ENCODE measurements around the gene PLPPR1.
"Not testable (repeated sequence)": the region's sequence is repeated elsewhere in the genome, so short reads cannot be mapped to it uniquely, and the experiment has no call there.

The PLPPR1 gene

GRCh38 chr9:101311191-101311590 is 282.7 kb downstream of the PLPPR1 start:
- no peak for DNase-seq

GRCh38 chr9:101311758-101312420 is 283.4 kb downstream of the PLPPR1 start:
- peak; percentile 78 for DNase-seq

DNA sequence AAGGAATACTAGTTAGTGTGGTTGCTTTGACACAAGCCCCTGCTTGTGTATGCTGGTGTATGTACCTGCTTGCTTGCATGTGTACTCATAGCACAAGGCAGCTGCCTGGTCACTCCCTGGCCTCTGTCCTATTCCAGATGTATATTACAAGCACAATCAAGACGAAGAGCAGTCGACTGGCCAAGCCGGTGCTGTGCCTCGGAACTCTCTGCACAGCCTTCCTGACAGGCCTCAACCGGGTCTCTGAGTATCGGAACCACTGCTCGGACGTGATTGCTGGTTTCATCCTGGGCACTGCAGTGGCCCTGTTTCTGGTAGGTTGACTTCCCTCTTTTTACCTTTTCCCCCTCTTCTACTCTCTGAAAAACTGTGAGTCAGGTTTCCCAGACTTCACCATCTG is 284.1 kb downstream of the PLPPR1 start:
- no peak for DNase-seq

DNA sequence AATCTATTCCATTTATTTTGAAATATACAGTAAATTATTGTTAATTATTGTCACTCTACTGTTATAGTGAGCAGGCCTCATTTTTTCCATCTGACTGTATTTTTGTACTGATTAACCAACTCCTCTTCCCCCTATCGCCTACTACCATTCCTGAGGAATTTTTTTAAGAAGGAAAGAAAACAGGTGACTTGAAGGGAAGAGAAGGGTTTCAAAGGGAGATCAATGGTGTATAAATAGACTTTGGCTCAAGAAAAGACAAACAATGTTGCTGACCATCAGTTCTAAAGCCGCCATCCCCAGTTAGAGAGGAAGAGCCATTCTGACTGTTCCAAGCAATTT is 286.6 kb downstream of the PLPPR1 start:
- no peak for DNase-seq

DNA sequence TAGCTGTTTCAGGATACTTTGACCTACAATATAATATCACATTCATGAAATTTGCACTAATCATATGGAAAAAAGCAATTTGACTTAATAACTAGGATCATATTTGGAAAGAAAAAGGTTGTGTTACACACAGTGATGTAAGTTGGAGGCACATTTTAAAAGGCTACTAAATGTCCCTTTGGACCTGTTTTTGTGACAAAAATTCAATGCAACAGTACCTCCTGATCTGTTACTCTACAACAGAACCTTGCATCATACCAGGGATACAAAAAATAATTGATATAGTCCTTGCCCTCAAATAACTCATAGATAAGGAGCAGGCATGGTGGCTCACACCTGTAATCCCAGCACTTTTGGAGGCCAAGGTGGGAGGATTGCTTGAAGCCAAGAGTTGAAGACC is 289.2 kb downstream of the PLPPR1 start:
- no peak for DNase-seq

DNA sequence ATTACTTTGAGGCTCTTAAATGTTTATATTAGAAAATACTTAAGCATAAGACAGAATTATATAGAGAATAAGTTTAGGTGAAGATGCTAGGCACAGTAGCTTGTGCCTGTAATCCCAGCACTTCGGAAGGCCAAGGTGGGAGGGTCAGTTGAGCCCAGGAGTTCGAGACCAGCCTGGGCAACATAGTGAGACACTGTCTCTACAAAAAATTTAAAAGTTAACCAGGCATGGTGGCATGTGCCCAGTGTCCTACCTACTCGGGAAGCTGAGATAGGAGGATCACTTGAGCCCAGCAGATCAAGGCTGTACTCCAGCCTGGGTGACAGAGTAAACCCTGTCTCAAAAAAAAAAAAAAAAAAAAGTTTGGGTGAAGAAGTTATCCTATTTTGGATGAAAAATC is 294.6 kb downstream of the PLPPR1 start:
- no peak for DNase-seq

GRCh38 chr9:101324245-101324804 is 295.8 kb downstream of the PLPPR1 start:
- DNase-seq: no peak

DNA sequence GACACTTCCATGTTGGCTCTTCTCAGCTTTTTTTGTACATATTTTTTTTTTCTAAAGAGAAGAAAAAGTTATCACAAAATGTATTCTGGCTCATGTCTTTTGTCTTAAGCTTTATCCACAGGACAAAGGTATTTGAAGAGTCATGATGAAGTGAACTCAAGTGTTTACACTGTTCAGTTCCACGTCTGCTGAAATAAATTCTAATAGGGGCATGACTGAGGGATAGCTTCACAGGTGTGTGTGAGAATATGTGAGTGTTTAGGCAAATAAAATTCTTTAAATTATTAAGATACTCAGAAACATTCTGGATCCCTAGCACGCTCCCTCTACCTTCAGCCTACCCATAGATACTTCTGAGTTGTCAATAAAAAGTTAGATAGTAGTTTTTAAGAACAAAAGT is 296.5 kb downstream of the PLPPR1 start:
- no peak for DNase-seq

GRCh38 chr9:101326035-101326434 is 297.5 kb downstream of the PLPPR1 start:
- no peak for DNase-seq

DNA sequence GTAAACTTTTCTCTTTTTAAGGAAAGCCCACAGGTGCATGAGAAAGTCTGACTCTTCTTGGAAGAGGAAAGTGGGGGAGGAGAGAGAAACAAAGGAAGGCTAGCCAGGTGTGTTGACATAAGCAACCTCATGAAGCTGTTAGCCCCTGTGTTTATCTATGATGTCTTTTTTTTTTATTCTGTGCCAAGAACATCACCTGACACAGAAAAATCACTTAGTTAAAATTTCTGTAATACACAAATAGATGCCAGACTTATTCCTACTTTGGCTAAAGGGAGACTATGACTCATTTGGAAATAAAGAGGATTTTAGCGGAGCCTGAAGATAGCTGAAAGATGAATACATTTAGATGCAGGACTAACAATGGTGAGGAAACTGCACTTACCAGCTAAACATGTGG is 298.0 kb downstream of the PLPPR1 start:
- DNase-seq: peak; percentile 84

DNA sequence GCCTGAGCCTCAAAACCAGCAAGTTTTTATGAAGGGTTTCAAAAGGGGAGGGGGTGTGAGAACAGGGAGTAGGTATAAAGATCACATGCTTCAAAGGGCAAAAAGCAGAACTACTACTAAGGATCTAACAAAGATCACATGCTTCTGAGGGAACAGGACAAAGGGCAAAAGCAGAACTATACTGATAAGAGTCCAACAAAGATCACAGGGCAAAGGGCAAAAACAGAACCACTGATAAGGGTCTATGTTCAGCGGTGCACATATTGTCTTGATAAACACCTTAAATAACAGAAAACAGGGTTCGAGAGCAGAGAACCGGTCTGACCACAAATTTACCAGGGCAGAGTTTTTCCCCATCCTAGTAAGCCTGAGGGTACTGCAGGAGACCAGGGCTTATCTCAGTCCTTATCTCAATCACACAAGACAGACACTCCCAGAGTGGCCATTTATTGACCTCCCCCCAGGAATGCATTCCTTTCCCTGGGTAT is 298.9 kb downstream of the PLPPR1 start:
- not testable (repeated sequence) for DNase-seq

- DNase-seq: no peak
Measured at GRCh38 chr9:101332362-101332761, 303.8 kb downstream of the PLPPR1 start.

DNA sequence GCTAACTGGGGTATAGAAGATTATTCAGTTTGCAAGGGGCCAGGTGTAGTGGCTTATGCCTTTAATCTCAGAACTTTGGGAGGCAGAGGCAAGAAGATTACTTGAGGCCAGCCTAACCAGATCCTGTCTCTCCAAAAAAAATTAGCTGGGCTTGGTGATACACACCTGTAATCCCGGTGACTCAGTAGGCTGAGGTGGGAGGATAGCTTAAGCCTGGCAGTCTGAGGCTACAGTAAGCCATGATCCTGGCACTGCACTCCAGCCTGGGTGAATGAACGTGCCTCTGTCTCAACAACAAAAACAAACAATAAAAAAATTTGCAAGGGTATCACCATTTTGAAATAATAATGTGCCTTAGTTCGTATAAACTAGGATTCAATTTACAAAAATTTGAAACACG is 305.0 kb downstream of the PLPPR1 start:
- no peak for DNase-seq

- no peak for DNase-seq
Measured at GRCh38 chr9:101333926-101334702, 305.6 kb downstream of the PLPPR1 start.

- DNase-seq: no peak
Measured at GRCh38 chr9:101336091-101336490, 307.6 kb downstream of the PLPPR1 start.

DNA sequence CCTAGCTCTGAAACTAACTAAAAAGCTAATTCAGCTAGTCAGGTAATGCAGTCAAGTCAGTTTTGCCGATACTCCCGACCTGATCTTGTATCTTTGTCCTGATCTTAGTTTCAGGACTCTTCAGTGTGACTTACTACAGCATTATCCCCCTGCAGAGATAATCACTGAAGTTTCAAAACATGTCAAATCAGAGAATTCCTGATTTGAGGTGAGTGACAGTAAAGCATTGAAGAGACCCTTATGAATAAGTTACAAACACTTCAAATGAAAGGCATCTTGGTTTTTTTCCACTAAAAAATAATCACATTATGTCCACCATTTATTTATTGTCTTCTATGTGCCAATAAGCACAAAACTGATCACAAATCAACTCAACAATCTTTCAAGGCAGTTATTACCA is 308.7 kb downstream of the PLPPR1 start:
- DNase-seq: no peak

- DNase-seq: no peak
Measured at GRCh38 chr9:101341958-101342357, 313.4 kb downstream of the PLPPR1 start.

GRCh38 chr9:101342595-101342994 is 314.1 kb downstream of the PLPPR1 start:
- no peak for DNase-seq

DNA sequence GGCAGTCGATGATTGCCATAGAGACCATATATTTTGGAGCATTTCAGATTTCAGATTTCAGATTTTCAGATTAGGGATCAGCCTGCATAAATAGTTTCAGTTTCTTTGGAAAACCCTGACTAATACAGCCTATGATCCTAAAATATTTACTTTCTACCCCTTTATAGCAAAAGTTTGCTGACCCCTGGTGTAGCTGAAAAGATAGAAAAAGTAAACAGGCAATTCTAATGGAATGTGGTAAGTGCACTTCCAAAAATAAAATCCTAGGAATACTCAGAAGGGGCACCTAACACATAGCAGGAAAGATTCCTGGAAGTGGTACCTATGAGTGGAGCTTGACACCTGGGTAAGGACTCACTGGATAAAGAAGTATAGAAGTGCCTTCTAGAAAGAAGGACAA is 321.8 kb downstream of the PLPPR1 start:
- DNase-seq: no peak

DNA sequence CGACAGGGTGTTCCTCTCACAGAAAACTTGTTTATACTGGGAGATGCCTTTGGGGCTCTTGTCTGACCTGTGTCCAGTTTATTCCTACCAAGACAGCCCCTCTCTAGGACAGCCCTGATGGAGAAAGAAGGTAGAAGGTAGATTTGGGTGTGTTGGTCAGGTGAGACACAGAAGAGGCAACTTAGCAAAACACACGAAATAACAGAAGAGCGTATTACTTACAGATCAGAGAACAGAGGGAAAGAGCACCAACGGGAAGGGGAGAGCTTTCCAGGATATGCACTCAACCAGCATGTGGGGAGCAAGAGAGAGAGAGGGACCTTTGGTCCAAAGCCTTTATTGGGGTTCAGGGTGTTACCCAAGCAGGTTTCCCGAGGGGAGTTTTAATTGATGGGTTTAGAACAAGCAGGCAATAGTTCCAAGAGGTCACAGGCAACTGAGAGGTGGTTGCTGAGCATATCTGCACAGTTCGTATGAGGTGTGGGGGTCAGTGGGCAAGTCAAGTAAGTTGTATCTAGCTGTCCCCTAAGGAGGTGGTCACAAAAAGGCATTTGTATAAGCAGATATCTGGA is 324.5 kb downstream of the PLPPR1 start:
- no peak for DNase-seq

DNA sequence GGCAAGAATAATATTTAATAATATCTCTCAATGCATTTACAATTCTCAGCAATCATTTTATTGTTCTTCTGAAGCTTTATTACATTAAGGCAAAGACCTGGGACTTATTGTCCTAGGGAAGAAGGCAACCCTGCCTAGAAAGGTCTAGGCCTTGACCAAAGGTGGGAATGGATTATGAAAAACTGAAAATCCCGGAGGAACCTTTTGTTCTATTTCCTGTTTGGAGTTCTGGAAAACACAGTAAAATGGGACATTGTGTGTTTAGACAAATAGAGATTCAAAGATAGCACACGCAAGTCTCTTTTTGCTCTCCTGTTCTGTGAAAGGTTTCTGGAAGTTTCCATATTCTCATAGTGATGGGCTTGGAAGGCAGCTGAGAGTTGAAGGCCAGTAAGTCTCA is 325.2 kb downstream of the PLPPR1 start:
- no peak for DNase-seq

GRCh38 chr9:101354143-101354764 is 325.7 kb downstream of the PLPPR1 start:
- DNase-seq: no peak

Measured in NCI-H748 treated with DMSO at 0.1 percent for 48 hours (cell line).